Ovary (tissue), 3 donors: ENCODE results near the gene C1orf198.

Experiments
- CTCF ChIP-seq, 3 donors: fragments of 450-650 bp in 2 of 3; fragments of 200-600 bp in 1 of 3; IDR thresholded peaks; one replicate each; pipeline versions ENCODE4 v1.5.1 to v1.8.0; 2016 to 2022; ENCODE audit warnings: antibody characterized with exemption in 3 of 3, mild to moderate bottlenecking in 1 of 3
- EP300 ChIP-seq: sonication (generic); formaldehyde crosslinking; IDR thresholded peaks from one replicate; pipeline ENCODE4 v1.6.1; 2017; ENCODE audit warnings: antibody characterized with exemption
- POLR2A ChIP-seq: fragments of 450-650 bp; IDR thresholded peaks from one replicate; pipeline ENCODE4 v1.6.1; 2017; ENCODE audit warnings: antibody characterized with exemption, mild to moderate bottlenecking, moderate library complexity
- donor health status: DM: no; HTN: no; CAD: no.

- TF ChIP-seq CTCF (IDR thresholded peaks at IDR 0.05), result no peak
- no peak for TF ChIP-seq POLR2A
- TF ChIP-seq EP300, result no peak
Observed at GRCh38 chr1:230818901-230819300, 49.4 kb downstream of the C1orf198 start.
